ENCODE data around the gene FTSJ1.

- TF ChIP-seq, protein P1, sequence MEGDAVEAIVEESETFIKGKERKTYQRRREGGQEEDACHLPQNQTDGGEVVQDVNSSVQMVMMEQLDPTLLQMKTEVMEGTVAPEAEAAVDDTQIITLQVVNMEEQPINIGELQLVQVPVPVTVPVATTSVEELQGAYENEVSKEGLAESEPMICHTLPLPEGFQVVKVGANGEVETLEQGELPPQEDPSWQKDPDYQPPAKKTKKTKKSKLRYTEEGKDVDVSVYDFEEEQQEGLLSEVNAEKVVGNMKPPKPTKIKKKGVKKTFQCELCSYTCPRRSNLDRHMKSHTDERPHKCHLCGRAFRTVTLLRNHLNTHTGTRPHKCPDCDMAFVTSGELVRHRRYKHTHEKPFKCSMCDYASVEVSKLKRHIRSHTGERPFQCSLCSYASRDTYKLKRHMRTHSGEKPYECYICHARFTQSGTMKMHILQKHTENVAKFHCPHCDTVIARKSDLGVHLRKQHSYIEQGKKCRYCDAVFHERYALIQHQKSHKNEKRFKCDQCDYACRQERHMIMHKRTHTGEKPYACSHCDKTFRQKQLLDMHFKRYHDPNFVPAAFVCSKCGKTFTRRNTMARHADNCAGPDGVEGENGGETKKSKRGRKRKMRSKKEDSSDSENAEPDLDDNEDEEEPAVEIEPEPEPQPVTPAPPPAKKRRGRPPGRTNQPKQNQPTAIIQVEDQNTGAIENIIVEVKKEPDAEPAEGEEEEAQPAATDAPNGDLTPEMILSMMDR (IDR thresholded peaks at IDR 0.05; ENCODE audit: borderline replicate concordance, extremely low read depth, low read length, poor library complexity, severe bottlenecking): no peak
- no peak for TF ChIP-seq EZH2 (IDR thresholded peaks at IDR 0.05; ENCODE audit: borderline replicate concordance, low read depth, low read length, severe bottlenecking)
Observed at GRCh38 chrX:48490661-48491060, 14.7 kb downstream of the FTSJ1 start.

Data from DND-41 (cell line).